K562 (cell line): ENCODE data around the gene ENG. TPM values are rescaled to one million over a fixed set of nuclear protein-coding genes. Genes with fewer than 3 reads are reported as not detected.
A peak's percentile ranks its signal among the peaks of the same experiment; 100 is the strongest.

Source experiments
- BHLHE40 ChIP-seq: IDR thresholded peaks from 2 replicates; pipeline ENCODE4 v1.6.1; 2011; ENCODE audit warnings: low read length, improper control_type of control experiment
- CBFA2T3 ChIP-seq: fragments of 450-650 bp; IDR thresholded peaks from 2 replicates; pipeline ENCODE4 v1.6.1; 2017
- CCNT2 ChIP-seq: IDR thresholded peaks from 2 replicates; pipeline ENCODE4 v1.6.1; 2011; ENCODE audit warnings: borderline replicate concordance, low read depth, mild to moderate bottlenecking, moderate library complexity, mixed read lengths, low read length; ENCODE audit not compliant: insufficient read length; ENCODE audit errors: extremely low read depth
- E2F4 ChIP-seq: sonication (generic); formaldehyde crosslinking; IDR thresholded peaks from 2 replicates; pipeline ENCODE4 v1.8.0; 2022; ENCODE audit warnings: mild to moderate bottlenecking, low read depth, missing genetic modification reagents
- E2F8 ChIP-seq: fragments of 450-650 bp; IDR thresholded peaks from 2 replicates; pipeline ENCODE4 v1.7.1; 2018; ENCODE audit warnings: mild to moderate bottlenecking, low read depth; ENCODE audit not compliant: partially characterized antibody
- ETV5 ChIP-seq: sonication (generic); formaldehyde crosslinking; IDR thresholded peaks from 2 replicates; pipeline ENCODE4 v1.4.0; 2020; ENCODE audit warnings: low read depth, mild to moderate bottlenecking, missing genetic modification reagents
- FOXJ3 ChIP-seq: sonication (generic); formaldehyde crosslinking; IDR thresholded peaks from 2 replicates; pipeline ENCODE4 v1.4.0; 2020; ENCODE audit warnings: mild to moderate bottlenecking, missing genetic modification reagents
- HDAC2 ChIP-seq: fragments of 450-650 bp; IDR thresholded peaks from 2 replicates; pipeline ENCODE4 v1.6.1; 2016; ENCODE audit warnings: mild to moderate bottlenecking
- ILF3 ChIP-seq: fragments of 450-650 bp; IDR thresholded peaks from 2 replicates; pipeline ENCODE4 v1.6.1; 2018; ENCODE audit warnings: antibody characterized with exemption, mild to moderate bottlenecking, moderate library complexity, borderline replicate concordance
- IRF2 ChIP-seq: sonication (generic); formaldehyde crosslinking; IDR thresholded peaks from 2 replicates; pipeline ENCODE4 v1.8.1; 2022; ENCODE audit warnings: mild to moderate bottlenecking, missing genetic modification reagents
- JUN ChIP-seq, 2 experiments: sonication (generic) in 1 of 2; formaldehyde crosslinking in 1 of 2; IDR thresholded peaks; 2 replicates each; pipeline versions ENCODE4 v1.6.1 to v1.8.0; 2012 to 2022; ENCODE audit warnings: borderline replicate concordance in 2 of 2, mild to moderate bottlenecking in 2 of 2, improper control_type of control experiment in 1 of 2, low read depth in 1 of 2, low read length in 1 of 2, missing genetic modification reagents in 1 of 2
- OTX1 ChIP-seq: fragments of 450-650 bp; formaldehyde crosslinking; IDR thresholded peaks from 2 replicates; pipeline ENCODE4 v1.4.0; 2022; ENCODE audit warnings: mild to moderate bottlenecking
- PCBP1 ChIP-seq: fragments of 200-400 bp; formaldehyde crosslinking; IDR thresholded peaks from 2 replicates; pipeline ENCODE4 v1.6.1; 2018; ENCODE audit warnings: mild to moderate bottlenecking, low read depth, low read length; ENCODE audit not compliant: poor library complexity, severe bottlenecking
- RBM14 ChIP-seq: fragments of 200-400 bp; formaldehyde crosslinking; IDR thresholded peaks from 2 replicates; pipeline ENCODE4 v1.6.1; 2018; ENCODE audit warnings: low read depth, mild to moderate bottlenecking, low read length, moderate library complexity, borderline replicate concordance; ENCODE audit not compliant: insufficient read depth
- SREBF2 ChIP-seq: sonication (generic); formaldehyde crosslinking; IDR thresholded peaks from 2 replicates; pipeline ENCODE4 v1.4.0; 2020; ENCODE audit warnings: mild to moderate bottlenecking, missing genetic modification reagents
- TAF15 ChIP-seq: fragments of 200-400 bp; formaldehyde crosslinking; IDR thresholded peaks from 2 replicates; pipeline ENCODE4 v1.6.1; 2017; ENCODE audit warnings: mild to moderate bottlenecking, low read depth, low read length, moderate library complexity
- TBP ChIP-seq: optimal IDR thresholded peaks from 2 replicates; pipeline ENCODE3; 2011; ENCODE audit warnings: low read depth, low read length, improper control_type of control experiment
- THRA ChIP-seq: fragments of 450-650 bp; IDR thresholded peaks from 2 replicates; pipeline ENCODE4 v1.6.1; 2017; ENCODE audit warnings: mild to moderate bottlenecking, moderate library complexity
- ZNF133 ChIP-seq: fragments of 250-450 bp; sonication (Bioruptor Pico); IDR thresholded peaks from 2 replicates; pipeline ENCODE4 v1.4.0; 2020; ENCODE audit warnings: mild to moderate bottlenecking
- ZNF134 ChIP-seq: fragments of 250-450 bp; sonication (Bioruptor Pico); conservative IDR thresholded peaks from 2 replicates; pipeline ENCODE4 v1.4.0; 2020
- ZNF232 ChIP-seq: sonication (generic); formaldehyde crosslinking; IDR thresholded peaks from 2 replicates; pipeline ENCODE4 v1.8.0; 2022; ENCODE audit warnings: mild to moderate bottlenecking, missing genetic modification reagents
- ZNF263 ChIP-seq: sonication (generic); formaldehyde crosslinking; IDR thresholded peaks from 2 replicates; pipeline ENCODE4 v1.8.0; 2022; ENCODE audit warnings: mild to moderate bottlenecking, missing genetic modification reagents, borderline replicate concordance
- ZNF589 ChIP-seq: fragments of 200-800 bp; sonication (Bioruptor generic); IDR thresholded peaks from 2 replicates; pipeline ENCODE4 v1.6.1; 2016; ENCODE audit warnings: low read depth, missing genetic modification characterization, missing compliant biosample characterization
- polyA plus RNA-seq, 8 experiments: library from polyadenylated mRNA; depleted of rRNA in 4 of 8; stranded (reverse) in 5 of 8; unstranded in 3 of 8; fragments of >200 nt; fragmentation: Nextera tagmentation in 2 of 8; fragmentation: Illumina TruSeq in 1 of 8; extraction: Ambion mirVana in 2 of 8; extraction: Trizol in 1 of 8; gene quantifications; 2 replicates each; pipeline versions ENCODE4 v1.2.1 to v1.2.3, GENCODE V29; 2011 to 2014; ENCODE audit warnings: inconsistent platforms in 1 of 8, missing spikeins in 1 of 8
- total RNA-seq, 7 experiments: library from RNA; depleted of rRNA in 6 of 7; stranded (reverse); fragments of >200 nt in 6 of 7; fragmentation: Illumina TruSeq in 2 of 7; extraction: Trizol in 2 of 7; gene quantifications; 2 replicates each; pipeline versions ENCODE4 v1.2.1 to v1.2.3, GENCODE V29; 2011 to 2021; ENCODE audit warnings: low replicate concordance in 1 of 7

Gene ENG
- total and polyA plus RNA-seq, 9 of the 15 experiments (the other 6 are each of a cell fraction or from before 2014, with no cell fraction given): 0.04 to 0.40 (median 0.14) TPM; not detected in 1

GRCh38 chr9:127903557-127904475 lies 49.4 kb upstream of the ENG start (continued):
- no peak for TF ChIP-seq E2F4 (CRISPR knock-in tag)
- no peak for TF ChIP-seq FOXJ3 (CRISPR knock-in tag)
- no peak for TF ChIP-seq TAF15
- TF ChIP-seq ZNF232 (CRISPR knock-in tag): no peak
- no peak for TF ChIP-seq ZNF589
- no peak for TF ChIP-seq ZNF263
- TF ChIP-seq E2F8: no peak
- TF ChIP-seq PCBP1: no peak
- no peak for TF ChIP-seq THRA
- peak; percentile 35 for TF ChIP-seq CCNT2
- TF ChIP-seq CBFA2T3: no peak; the same call in 1 of the 2 replicates
- no peak for TF ChIP-seq OTX1 (CRISPR knock-in tag)
- no peak for TF ChIP-seq ZNF134
- no peak for TF ChIP-seq ZNF133
- TF ChIP-seq IRF2: no peak
- no peak for TF ChIP-seq SREBF2 (CRISPR knock-in tag)
- no peak for TF ChIP-seq HDAC2
- TF ChIP-seq JUN (IDR thresholded peaks at IDR 0.05; ENCODE audit: borderline replicate concordance, low read depth, low read length): no peak
- TF ChIP-seq JUN (CRISPR knock-in tag; IDR thresholded peaks at IDR 0.05; ENCODE audit: borderline replicate concordance): peak; percentile 77; the same call in 1 of the 2 replicates
- TF ChIP-seq ETV5 (CRISPR knock-in tag): peak; percentile 54; the same call in 1 of the 2 replicates
- peak; percentile 49 for TF ChIP-seq TBP
- TF ChIP-seq BHLHE40: no peak
- TF ChIP-seq RBM14: no peak
- TF ChIP-seq ILF3: no peak
